ENCODE measurements around the gene KRT78.

GRCh38 chr12:52795694-52796428 is 52.9 kb downstream of the KRT78 start, which contains the start of gene KRT3:
- TF ChIP-seq EZH2 (IDR thresholded peaks at IDR 0.05) (no peak), POLR2AphosphoS5 (IDR thresholded peaks at IDR 0.05; ENCODE audit: borderline replicate concordance, low read depth, low read length) (no peak)
